ENCODE results near the gene MAL. TPM values are rescaled to one million over a fixed set of nuclear protein-coding genes. Genes with fewer than 3 reads are reported as not detected.

Gene MAL
- total RNA-seq, 1 donor from 2014 or later, result not detected

DNA sequence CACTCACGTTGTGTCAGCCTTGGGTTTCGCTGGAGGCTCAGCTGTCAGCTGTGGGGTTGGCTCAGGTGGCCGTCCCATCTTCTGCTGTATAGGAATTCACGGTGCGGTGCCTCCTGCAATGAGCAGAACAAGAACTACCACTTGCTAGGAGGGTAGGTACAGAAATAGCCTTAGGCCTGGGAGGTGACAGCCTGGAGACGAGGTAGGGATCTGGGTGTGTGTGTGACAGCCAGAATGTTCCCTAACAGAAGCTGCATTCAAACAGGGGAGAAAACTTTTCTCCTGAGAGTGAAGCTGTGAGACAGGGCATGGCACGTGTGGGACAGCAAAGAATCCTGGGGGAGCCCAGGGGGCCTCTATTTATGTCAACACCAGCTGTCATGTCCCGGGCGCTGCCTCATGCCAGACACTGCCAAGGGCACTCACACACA, 8.4 kb upstream of the MAL start:
- TF ChIP-seq, protein P1, sequence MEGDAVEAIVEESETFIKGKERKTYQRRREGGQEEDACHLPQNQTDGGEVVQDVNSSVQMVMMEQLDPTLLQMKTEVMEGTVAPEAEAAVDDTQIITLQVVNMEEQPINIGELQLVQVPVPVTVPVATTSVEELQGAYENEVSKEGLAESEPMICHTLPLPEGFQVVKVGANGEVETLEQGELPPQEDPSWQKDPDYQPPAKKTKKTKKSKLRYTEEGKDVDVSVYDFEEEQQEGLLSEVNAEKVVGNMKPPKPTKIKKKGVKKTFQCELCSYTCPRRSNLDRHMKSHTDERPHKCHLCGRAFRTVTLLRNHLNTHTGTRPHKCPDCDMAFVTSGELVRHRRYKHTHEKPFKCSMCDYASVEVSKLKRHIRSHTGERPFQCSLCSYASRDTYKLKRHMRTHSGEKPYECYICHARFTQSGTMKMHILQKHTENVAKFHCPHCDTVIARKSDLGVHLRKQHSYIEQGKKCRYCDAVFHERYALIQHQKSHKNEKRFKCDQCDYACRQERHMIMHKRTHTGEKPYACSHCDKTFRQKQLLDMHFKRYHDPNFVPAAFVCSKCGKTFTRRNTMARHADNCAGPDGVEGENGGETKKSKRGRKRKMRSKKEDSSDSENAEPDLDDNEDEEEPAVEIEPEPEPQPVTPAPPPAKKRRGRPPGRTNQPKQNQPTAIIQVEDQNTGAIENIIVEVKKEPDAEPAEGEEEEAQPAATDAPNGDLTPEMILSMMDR (IDR thresholded peaks at IDR 0.05), result no peak
- Histone ChIP-seq H3K4me1 (no peaks in the 10 kb centered on the region), H3K36me3 (no peaks in the 10 kb centered on the region), H3K4me3 (no peak overlapping the region), H3K9me3 (no peaks in the 10 kb centered on the region), H3K27me3 (no peaks in the 10 kb centered on the region), H3K27ac (no peak overlapping the region)
- DNase-seq (ENCODE audit: low spot score in 2 of 2), result no peak
- intact Hi-C loops (cut with DNase I), result no loop called here

DNA sequence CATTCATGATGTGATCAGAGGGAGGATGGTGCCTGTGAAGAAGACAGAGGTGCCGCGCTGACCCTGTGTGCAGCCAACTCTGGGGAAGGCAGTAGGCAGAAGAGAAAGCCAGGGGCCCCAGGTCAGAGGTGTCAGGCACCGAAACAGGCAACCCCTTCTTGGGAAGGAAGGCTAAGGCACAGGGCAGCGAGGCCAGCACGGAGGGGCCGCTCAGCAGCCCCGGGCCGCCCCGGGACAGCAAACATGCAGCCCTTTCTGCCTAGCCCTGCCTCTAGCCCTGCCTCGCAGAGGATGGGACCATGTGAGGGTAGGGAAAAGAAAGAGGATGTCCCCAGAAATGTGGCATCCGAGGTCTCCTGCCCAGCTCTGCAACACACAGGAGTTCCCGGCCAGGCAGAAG, 7.7 kb upstream of the MAL start:
- intact Hi-C loops (cut with DNase I), result no loop called here
- TF ChIP-seq, protein P1 (IDR thresholded peaks at IDR 0.05), result no peak
- Histone ChIP-seq H3K4me3 (no peak overlapping the region), H3K4me1 (no peaks in the 10 kb centered on the region), H3K27ac (no peak overlapping the region), H3K27me3 (no peaks in the 10 kb centered on the region), H3K36me3 (no peaks in the 10 kb centered on the region), H3K9me3 (no peaks in the 10 kb centered on the region)
- DNase-seq (ENCODE audit: low spot score in 2 of 2), result no peak

DNA sequence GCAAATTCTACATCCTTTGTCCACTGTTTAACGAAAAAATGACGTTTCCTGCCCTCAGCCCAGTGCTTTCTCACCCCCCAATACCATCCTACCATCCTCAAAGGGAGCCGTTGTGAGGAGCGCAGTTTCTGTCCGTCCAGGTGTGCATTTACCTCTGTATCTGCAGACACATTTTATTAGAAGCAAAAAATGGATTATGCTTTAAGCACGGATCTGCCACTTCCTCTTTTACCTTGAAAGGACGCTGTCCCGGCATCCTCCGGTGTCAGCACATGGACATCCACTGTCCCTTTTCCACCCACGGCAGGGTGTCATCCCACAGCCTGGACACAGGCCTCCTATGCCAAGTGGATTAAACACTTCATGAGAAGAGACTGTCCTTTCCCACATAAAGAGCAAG, 7.2 kb upstream of the MAL start:
- intact Hi-C loops (cut with DNase I), result no loop called here
- DNase-seq (ENCODE audit: low spot score in 2 of 2), result no peak

DNA sequence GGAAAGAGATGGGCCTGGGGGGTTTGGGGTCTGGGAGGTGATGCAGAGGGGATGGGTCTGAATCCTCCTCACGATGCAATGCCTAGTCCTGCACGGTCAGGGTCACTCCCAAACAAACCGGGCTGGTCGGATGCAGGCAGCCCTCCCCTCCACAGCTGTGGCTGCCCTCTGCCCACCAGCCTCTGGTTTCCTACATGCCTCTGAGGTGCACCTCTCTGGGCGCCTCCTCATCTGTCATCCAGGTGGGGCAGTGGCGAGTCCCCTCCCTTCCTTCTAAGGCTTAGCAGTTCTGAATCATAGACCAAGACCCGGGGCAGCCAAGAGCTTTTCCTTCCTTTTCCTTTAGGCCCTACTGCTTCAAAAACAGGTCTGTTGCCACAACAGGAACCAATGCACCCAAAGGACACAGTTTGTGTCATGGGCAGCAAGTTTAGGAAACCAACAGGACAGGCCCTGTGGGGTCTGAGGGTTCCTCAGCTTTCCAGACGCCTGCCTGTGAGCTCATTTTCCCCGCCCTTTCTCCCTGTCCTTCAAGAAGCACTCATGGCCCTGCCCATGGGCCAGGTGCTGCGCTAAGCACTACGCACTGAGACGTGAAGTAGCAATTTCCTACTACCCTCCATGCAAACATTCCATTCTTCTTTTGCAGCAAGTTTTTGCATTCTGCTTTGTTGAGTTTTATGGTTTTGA, 6.5 kb upstream of the MAL start:
- Histone ChIP-seq H3K9me3 (no peaks in the 10 kb centered on the region), H3K27me3 (no peaks in the 10 kb centered on the region), H3K4me3 (no peak overlapping the region), H3K4me1 (no peaks in the 10 kb centered on the region), H3K36me3 (no peaks in the 10 kb centered on the region), H3K27ac (no peak overlapping the region)
- TF ChIP-seq, protein P1 (IDR thresholded peaks at IDR 0.05), result no peak
- DNase-seq (ENCODE audit: low spot score in 2 of 2), result no peak
- intact Hi-C loops (cut with DNase I), result no loop called here

More for the DNA sequence above, 7.2 kb upstream of the MAL start:
- Histone ChIP-seq H3K4me1 (no peaks in the 10 kb centered on the region), H3K27ac (no peak overlapping the region), H3K9me3 (no peaks in the 10 kb centered on the region), H3K36me3 (no peaks in the 10 kb centered on the region), H3K4me3 (no peak overlapping the region), H3K27me3 (no peaks in the 10 kb centered on the region)
- TF ChIP-seq, protein P1 (IDR thresholded peaks at IDR 0.05), result no peak

DNA sequence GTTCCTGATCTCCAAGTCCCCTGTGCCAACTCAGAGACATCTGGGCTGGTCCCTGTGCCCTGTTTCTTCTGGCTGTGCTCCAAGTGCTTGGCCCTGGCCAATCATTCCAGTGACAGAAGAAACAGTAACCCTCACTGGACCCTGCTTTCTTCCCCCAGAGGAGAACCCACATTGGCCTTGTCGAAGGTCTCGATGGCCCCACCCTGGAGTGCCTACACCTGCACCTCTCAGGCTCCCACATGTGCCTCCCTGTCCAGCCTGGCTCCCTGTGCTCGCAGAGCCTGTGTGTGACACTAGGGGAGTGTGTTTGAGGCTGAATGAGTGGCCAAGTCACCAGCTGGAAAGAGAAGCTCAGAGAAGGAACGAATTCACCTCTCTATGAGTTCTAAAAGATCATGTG, 5.9 kb upstream of the MAL start:
- no peak overlapping the region for H3K4me3 ChIP-seq
- TF ChIP-seq, protein P1 (IDR thresholded peaks at IDR 0.05), result no peak
- no peak for DNase-seq (ENCODE audit: low spot score in 2 of 2)
- no peaks in the 10 kb centered on the region for H3K4me1 ChIP-seq
- H3K9me3 ChIP-seq, result no peaks in the 10 kb centered on the region
- intact Hi-C loops (cut with DNase I), result no loop called here
- H3K27me3 ChIP-seq, result no peaks in the 10 kb centered on the region
- no peak overlapping the region for H3K27ac ChIP-seq
- no peaks in the 10 kb centered on the region for H3K36me3 ChIP-seq
